Keratinocyte (primary cell): ENCODE results near the gene TRNAU1AP. TPM values are rescaled to one million over a fixed set of nuclear protein-coding genes. Genes with fewer than 3 reads are reported as not detected.

Source experiments
- DNase-seq: peaks from one replicate; pipeline ENCODE4 v3.0.0-alpha.2; 2011; ENCODE audit warnings: low read depth, missing footprints, low spot score
- FAIRE-seq: peaks from 2 replicates; lab custom pipeline; 2011; peaks lifted over from hg19 to GRCh38; lab: Jason Lieb, UNC
- H2AFZ ChIP-seq: 2 replicates; pipeline ENCODE4 v1.6.0; 2012; ENCODE audit warnings: low read length, control low read depth, inconsistent platforms; ENCODE audit not compliant: control insufficient read depth
- H3K27ac ChIP-seq: 2 replicates; pipeline ENCODE4 v1.5.1; 2011; ENCODE audit warnings: low read length; ENCODE audit not compliant: control insufficient read depth, insufficient read depth
- H3K27me3 ChIP-seq: 3 replicates; pipeline ENCODE4 v1.6.0; 2011; ENCODE audit warnings: low read length; ENCODE audit not compliant: control insufficient read depth, insufficient read depth; ENCODE audit errors: extremely low read depth
- H3K36me3 ChIP-seq, 2 experiments: 2 replicates in 1 of 2; 3 replicates in 1 of 2; pipeline ENCODE4 v1.5.1; 2011; ENCODE audit warnings: low read length in 2 of 2, mild to moderate bottlenecking in 1 of 2; ENCODE audit not compliant: control insufficient read depth in 2 of 2, insufficient read depth in 2 of 2; ENCODE audit errors: extremely low read depth in 1 of 2
- H3K4me1 ChIP-seq: 3 replicates; pipeline ENCODE4 v1.5.1; 2011; ENCODE audit warnings: low read length; ENCODE audit not compliant: control insufficient read depth, insufficient read depth; ENCODE audit errors: extremely low read depth
- H3K4me2 ChIP-seq: 3 replicates; pipeline ENCODE4 v1.6.0; 2011; ENCODE audit warnings: low read depth, low read length; ENCODE audit not compliant: control insufficient read depth, insufficient read depth; ENCODE audit errors: extremely low read depth
- H3K4me3 ChIP-seq, 3 experiments: fragments of 200-600 bp in 1 of 3; sonication (generic) in 1 of 3; 2 replicates in 2 of 3; 3 replicates in 1 of 3; pipeline ENCODE4 v1.5.1; 2011 to 2016; ENCODE audit warnings: low read length in 3 of 3, mild to moderate bottlenecking in 3 of 3, control low read depth in 2 of 3, inconsistent platforms in 1 of 3, low read depth in 1 of 3, mixed read lengths in 1 of 3, mixed run types in 1 of 3, moderate library complexity in 1 of 3; ENCODE audit not compliant: control insufficient read depth in 2 of 3, insufficient read depth in 2 of 3; ENCODE audit errors: extremely low read depth in 1 of 3
- H3K79me2 ChIP-seq: 2 replicates; pipeline ENCODE4 v1.6.0; 2012; ENCODE audit warnings: low read length; ENCODE audit not compliant: control insufficient read depth, insufficient read depth
- H3K9ac ChIP-seq: 3 replicates; pipeline ENCODE4 v1.6.0; 2011; ENCODE audit warnings: low read length; ENCODE audit not compliant: control insufficient read depth, insufficient read depth; ENCODE audit errors: extremely low read depth
- H3K9me1 ChIP-seq: 3 replicates; pipeline ENCODE4 v1.6.0; 2011; ENCODE audit warnings: low read length; ENCODE audit not compliant: control insufficient read depth, insufficient read depth; ENCODE audit errors: extremely low read depth
- H3K9me3 ChIP-seq: 2 replicates; pipeline ENCODE4 v1.5.1; 2012; ENCODE audit warnings: low read depth, low read length; ENCODE audit not compliant: control insufficient read depth
- H4K20me1 ChIP-seq: 3 replicates; pipeline ENCODE4 v1.6.0; 2011; ENCODE audit warnings: low read length; ENCODE audit not compliant: control insufficient read depth, insufficient read depth; ENCODE audit errors: extremely low read depth
- CTCF ChIP-seq, 3 experiments: IDR thresholded peaks in 1 of 3; conservative IDR thresholded peaks in 1 of 3; optimal IDR thresholded peaks in 1 of 3; 2 replicates in 2 of 3; 3 replicates in 1 of 3; pipeline versions ENCODE3 to v1.5.1; 2011; ENCODE audit warnings: low read length in 3 of 3, mild to moderate bottlenecking in 3 of 3, moderate library complexity in 2 of 3, control low read depth in 1 of 3, inconsistent platforms in 1 of 3; ENCODE audit not compliant: insufficient read depth in 2 of 3; ENCODE audit errors: extremely low read depth in 1 of 3
- EZH2 ChIP-seq: IDR thresholded peaks from one replicate; pipeline ENCODE4 v1.6.1; 2012; ENCODE audit warnings: inconsistent platforms, mild to moderate bottlenecking, low read length, moderate library complexity
- dilution Hi-C: fragments of 300-500 bp; cut with MboI; formaldehyde crosslinking; loops from one replicate; pipeline ENCODE4 v1.7.0; 2020; ENCODE audit warnings: low sequenced_read_pairs; ENCODE audit not compliant: extremely low pct_ligation_motif_present
- polyA plus RNA-seq, 5 experiments: library from polyadenylated mRNA; depleted of rRNA in 3 of 5; stranded (reverse) in 3 of 5; stranded (forward) in 1 of 5; unstranded in 1 of 5; fragments of >200 nt; gene quantifications; 1 replicate in 1 of 5; 2 replicates in 3 of 5; 3 replicates in 1 of 5; pipeline versions ENCODE4 v1.2.1 to v1.2.3, GENCODE V29; 2011 to 2012; ENCODE audit warnings: missing spikeins in 2 of 5, low read depth in 1 of 5, low replicate concordance in 1 of 5

Gene TRNAU1AP
- polyA plus RNA-seq, 1 donor (not counting 4 experiments of a cell fraction or from before 2014, with no cell fraction given): 43.5 TPM

GRCh38 chr1:28526886-28527285 lies 26.0 kb upstream of the TRNAU1AP start:
- Histone ChIP-seq H2AFZ (no peak overlapping the region), H3K9me1 (no peaks in the 10 kb centered on the region), H3K9ac (no peak overlapping the region), H3K27me3 (no peaks in the 10 kb centered on the region), H3K9me3 (no peaks in the 10 kb centered on the region), H3K79me2 (peaks cover 61% of the 10 kb centered on the region), H3K27ac (no peak overlapping the region), H3K4me1 (peaks cover 2% of the 10 kb centered on the region), H3K36me3 (peaks cover 12 to 21% of the 10 kb centered on the region in 2 experiments), H4K20me1 (no peaks in the 10 kb centered on the region), H3K4me3 (no peak overlapping the region), H3K4me2 (no peak overlapping the region)
- dilution Hi-C loops: no loop called here
- FAIRE-seq: no peak
- TF ChIP-seq CTCF (optimal IDR thresholded peaks at IDR 0.05 in 1 of 3, IDR thresholded peaks at IDR 0.05 in 1 of 3, conservative IDR thresholded peaks at IDR 0.05 in 1 of 3; ENCODE audit: extremely low read depth in 1 of 3, insufficient read depth in 2 of 3, low read length in 3 of 3): no peak
- TF ChIP-seq EZH2: no peak
- no peak for DNase-seq

- TF ChIP-seq CTCF (optimal IDR thresholded peaks at IDR 0.05 in 1 of 3, IDR thresholded peaks at IDR 0.05 in 1 of 3, conservative IDR thresholded peaks at IDR 0.05 in 1 of 3; ENCODE audit: extremely low read depth in 1 of 3, insufficient read depth in 2 of 3, low read length in 3 of 3) (no peak), EZH2 (no peak)
- peaks cover 1% of the 10 kb centered on the region for H3K4me1 ChIP-seq
- no peak overlapping the region for H3K4me2 ChIP-seq
- no peaks in the 10 kb centered on the region for H4K20me1 ChIP-seq
- H3K9me3 ChIP-seq: no peaks in the 10 kb centered on the region
- dilution Hi-C loops: no loop called here
- FAIRE-seq (no peak), DNase-seq (no peak)
- no peak overlapping the region for H3K4me3 ChIP-seq
- peaks cover 30% of the 10 kb centered on the region for H3K79me2 ChIP-seq
- no peak overlapping the region for H3K9ac ChIP-seq
- no peak overlapping the region for H3K27ac ChIP-seq
- H2AFZ ChIP-seq: no peak overlapping the region
- no peaks in the 10 kb centered on the region for H3K9me1 ChIP-seq
- H3K36me3 ChIP-seq: peaks cover 16 to 28% of the 10 kb centered on the region in 2 experiments
- no peaks in the 10 kb centered on the region for H3K27me3 ChIP-seq
These were observed 22.4 kb upstream of the TRNAU1AP start for GRCh38 chr1:28530456-28530855.
